Transverse colon (tissue), 4 donors: ENCODE data around the gene KRTAP16-1.

ENCODE experiments used
- EP300 ChIP-seq: sonication (generic); formaldehyde crosslinking; IDR thresholded peaks from one replicate; pipeline ENCODE4 v1.6.1; 2017; ENCODE audit warnings: antibody characterized with exemption, low read depth
- POLR2A ChIP-seq: fragments of 450-650 bp; IDR thresholded peaks from one replicate; pipeline ENCODE4 v1.6.1; 2016; ENCODE audit warnings: antibody characterized with exemption, mild to moderate bottlenecking, moderate library complexity
- POLR2AphosphoS5 ChIP-seq, 3 donors: sonication (generic); formaldehyde crosslinking; IDR thresholded peaks; one replicate each; pipeline ENCODE4 v1.6.1; 2016; ENCODE audit warnings: antibody characterized with exemption in 3 of 3
- TF ChIP-seq, protein P1 (sequence below), 5 experiments: fragments of 200-600 bp in 3 of 5; fragments of 450-650 bp in 2 of 5; sonication (generic) in 3 of 5; IDR thresholded peaks; 1 replicate in 2 of 5; 2 replicates in 3 of 5; pipeline ENCODE4 v1.5.1; 2016 to 2017; ENCODE audit warnings: antibody characterized with exemption in 5 of 5, inconsistent platforms in 3 of 5, mild to moderate bottlenecking in 2 of 5, moderate library complexity in 1 of 5

DNA sequence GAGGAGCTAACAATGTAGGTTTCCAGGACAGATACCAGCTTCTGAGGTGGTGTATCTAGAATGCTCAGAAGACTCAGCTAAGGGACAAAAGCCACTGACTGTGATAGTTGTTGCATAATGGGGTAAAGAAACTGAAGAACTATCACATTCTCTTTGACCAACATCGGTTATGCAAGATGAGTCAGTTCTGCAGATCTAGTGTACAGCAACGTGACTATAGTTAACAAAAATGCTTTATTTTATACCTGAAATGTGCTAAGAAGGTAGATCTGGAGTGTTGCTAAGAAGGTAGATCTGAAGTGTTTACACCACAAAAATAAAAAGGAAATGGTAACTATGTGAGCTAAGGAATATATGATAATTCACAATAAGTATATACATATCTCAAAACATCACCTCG is 41.4 kb downstream of the KRTAP16-1 start:
- TF ChIP-seq, protein P1, sequence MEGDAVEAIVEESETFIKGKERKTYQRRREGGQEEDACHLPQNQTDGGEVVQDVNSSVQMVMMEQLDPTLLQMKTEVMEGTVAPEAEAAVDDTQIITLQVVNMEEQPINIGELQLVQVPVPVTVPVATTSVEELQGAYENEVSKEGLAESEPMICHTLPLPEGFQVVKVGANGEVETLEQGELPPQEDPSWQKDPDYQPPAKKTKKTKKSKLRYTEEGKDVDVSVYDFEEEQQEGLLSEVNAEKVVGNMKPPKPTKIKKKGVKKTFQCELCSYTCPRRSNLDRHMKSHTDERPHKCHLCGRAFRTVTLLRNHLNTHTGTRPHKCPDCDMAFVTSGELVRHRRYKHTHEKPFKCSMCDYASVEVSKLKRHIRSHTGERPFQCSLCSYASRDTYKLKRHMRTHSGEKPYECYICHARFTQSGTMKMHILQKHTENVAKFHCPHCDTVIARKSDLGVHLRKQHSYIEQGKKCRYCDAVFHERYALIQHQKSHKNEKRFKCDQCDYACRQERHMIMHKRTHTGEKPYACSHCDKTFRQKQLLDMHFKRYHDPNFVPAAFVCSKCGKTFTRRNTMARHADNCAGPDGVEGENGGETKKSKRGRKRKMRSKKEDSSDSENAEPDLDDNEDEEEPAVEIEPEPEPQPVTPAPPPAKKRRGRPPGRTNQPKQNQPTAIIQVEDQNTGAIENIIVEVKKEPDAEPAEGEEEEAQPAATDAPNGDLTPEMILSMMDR (IDR thresholded peaks at IDR 0.05) = no peak
- TF ChIP-seq POLR2A = no peak
- no peak for TF ChIP-seq EP300
- no peak for TF ChIP-seq POLR2AphosphoS5 (IDR thresholded peaks at IDR 0.05)
